Activated CD8-positive, alpha-beta T cell treated with anti-CD3 and anti-CD28 coated beads, Interleukin-2, amount 10 ng/mL, durations not matched to agents 7 days and 5 days (primary cell): ENCODE data around the gene KCTD8. TPM values are rescaled to one million over a fixed set of nuclear protein-coding genes. Genes with fewer than 3 reads are reported as not detected.

Experiments used
- ATAC-seq: fragments of 150-1000 bp; cut with Tn5 transposase; one replicate; pipeline ENCODE4 v1.10.0; 2021; ENCODE audit warnings: moderate library complexity
- CTCF ChIA-PET: fragments of 350-600 bp; sonication (Branson Sonifier 250); formaldehyde crosslinking; loops from one replicate; lab custom pipeline; 2021; ENCODE audit warnings: antibody characterized with exemption; lab: Charles Lee
- POLR2A ChIA-PET: fragments of 350-600 bp; sonication (Branson Sonifier 250); formaldehyde crosslinking; loops from one replicate; lab custom pipeline; 2021; ENCODE audit warnings: antibody characterized with exemption; lab: Charles Lee
- DNase-seq: peaks from one replicate; pipeline ENCODE4 v3.0.0-alpha.2; 2020
- H3K27ac Mint-ChIP-seq: one replicate; pipeline ENCODE4 v1.8.0; 2021; ENCODE audit warnings: mild to moderate bottlenecking, mixed read lengths
- H3K27me3 Mint-ChIP-seq: one replicate; pipeline ENCODE4 v1.8.0; 2021; ENCODE audit warnings: low read depth, mixed read lengths
- H3K36me3 Mint-ChIP-seq: one replicate; pipeline ENCODE4 v1.8.0; 2021; ENCODE audit warnings: low read depth, mixed read lengths
- H3K4me1 Mint-ChIP-seq: one replicate; pipeline ENCODE4 v1.8.0; 2021; ENCODE audit warnings: low read depth, mixed read lengths
- H3K4me3 Mint-ChIP-seq: one replicate; pipeline ENCODE4 v1.8.0; 2021; ENCODE audit warnings: mild to moderate bottlenecking, mixed read lengths
- H3K9me3 Mint-ChIP-seq: one replicate; pipeline ENCODE4 v1.8.0; 2022; ENCODE audit warnings: mixed read lengths; ENCODE audit not compliant: insufficient read depth
- total RNA-seq, 2 experiments: library from RNA; stranded (reverse); gene quantifications; one replicate each; pipeline ENCODE4 v1.2.3, GENCODE V29; 2021

KCTD8 gene
- total RNA-seq: not detected

GRCh38 chr4:44448521-44449461 lies at the start of gene KCTD8:
Gene KCTD8 (minus strand): TSS chr4:44448809.
- Mint-ChIP-seq H3K36me3 (peaks cover 3% of the 10 kb centered on the region), H3K4me3 (peak within 1 kb of the TSS; percentile 55), H3K27me3 (peaks cover 35% of the 10 kb centered on the region), H3K27ac (no peak within 1 kb of the TSS), H3K9me3 (no peaks in the 10 kb centered on the region), H3K4me1 (peaks cover 6% of the 10 kb centered on the region)
- CTCF ChIA-PET: interaction anchor here (0.6 to 1.8 kb wide), 8 partner anchors 13 to 230 kb away, joined by 3 to 7 read pairs (median 4); partner anchors contain the start of gene GUF1
- ATAC-seq (peak; percentile 96), DNase-seq (peak; percentile 77)
- POLR2A ChIA-PET: no interaction called here

- Mint-ChIP-seq H3K4me3 (no peak overlapping the region), H3K27me3 (no peaks in the 10 kb centered on the region), H3K4me1 (no peaks in the 10 kb centered on the region), H3K9me3 (no peaks in the 10 kb centered on the region), H3K27ac (no peak overlapping the region), H3K36me3 (no peaks in the 10 kb centered on the region)
- ChIA-PET CTCF (interaction anchor here (0.7 to 1.3 kb wide), 2 partner anchors 46 to 128 kb away, joined by 3 to 4 read pairs; no protein-coding TSS in a partner anchor), POLR2A (no interaction called here)
- ATAC-seq (no peak), DNase-seq (no peak)
These were observed 46.4 kb upstream of the KCTD8 start for GRCh38 chr4:44494810-44495701.

- no peaks in the 10 kb centered on the region for H3K36me3 Mint-ChIP-seq
- H3K4me1 Mint-ChIP-seq: no peaks in the 10 kb centered on the region
- H3K4me3 Mint-ChIP-seq: no peak overlapping the region
- ATAC-seq (no peak), DNase-seq (no peak)
- ChIA-PET CTCF (interaction anchor here (1.3 kb wide), 1 partner anchor 45 kb away, joined by 3 read pairs; no protein-coding TSS in a partner anchor), POLR2A (no interaction called here)
- no peaks in the 10 kb centered on the region for H3K9me3 Mint-ChIP-seq
- no peaks in the 10 kb centered on the region for H3K27me3 Mint-ChIP-seq
- no peak overlapping the region for H3K27ac Mint-ChIP-seq
These were observed 45.3 kb upstream of the KCTD8 start for GRCh38 chr4:44493924-44494323.

- ChIA-PET POLR2A (no interaction called here), CTCF (no interaction called here)
- Mint-ChIP-seq H3K27me3 (no peaks in the 10 kb centered on the region), H3K4me3 (no peak overlapping the region), H3K9me3 (no peaks in the 10 kb centered on the region), H3K36me3 (no peaks in the 10 kb centered on the region), H3K27ac (no peak overlapping the region), H3K4me1 (no peaks in the 10 kb centered on the region)
- DNase-seq (no peak), ATAC-seq (no peak)
These were observed 38.7 kb upstream of the KCTD8 start for GRCh38 chr4:44487341-44487740.

- DNase-seq (no peak), ATAC-seq (no peak)
- Mint-ChIP-seq H3K27ac (no peak overlapping the region), H3K9me3 (no peaks in the 10 kb centered on the region), H3K4me1 (no peaks in the 10 kb centered on the region), H3K4me3 (no peak overlapping the region), H3K36me3 (no peaks in the 10 kb centered on the region), H3K27me3 (no peaks in the 10 kb centered on the region)
- POLR2A ChIA-PET: no interaction called here
- CTCF ChIA-PET: no interaction called here
These were observed 31.1 kb upstream of the KCTD8 start for GRCh38 chr4:44479731-44480130.

- ChIA-PET CTCF (interaction anchor here (0.7 to 1.1 kb wide), 2 partner anchors 13 to 14 kb away, joined by 3 to 5 read pairs; partner anchors contain the start of gene KCTD8), POLR2A (no interaction called here)
- ATAC-seq (no peak), DNase-seq (no peak)
- Mint-ChIP-seq H3K4me1 (no peaks in the 10 kb centered on the region), H3K27ac (no peak overlapping the region), H3K4me3 (no peak overlapping the region), H3K36me3 (no peaks in the 10 kb centered on the region), H3K27me3 (no peaks in the 10 kb centered on the region), H3K9me3 (no peaks in the 10 kb centered on the region)
These were observed 13.7 kb upstream of the KCTD8 start for GRCh38 chr4:44462259-44462658.

- no peak overlapping the region for H3K27ac Mint-ChIP-seq
- H3K4me3 Mint-ChIP-seq: no peak overlapping the region
- H3K36me3 Mint-ChIP-seq: peaks cover 3% of the 10 kb centered on the region
- peaks cover 35% of the 10 kb centered on the region for H3K27me3 Mint-ChIP-seq
- H3K4me1 Mint-ChIP-seq: peaks cover 6% of the 10 kb centered on the region
- ATAC-seq: no peak
- ChIA-PET CTCF (interaction anchor here (0.8 to 1.8 kb wide), 5 partner anchors 15 to 231 kb away, joined by 3 to 7 read pairs (median 4); partner anchors contain the start of gene GUF1), POLR2A (no interaction called here)
- no peak for DNase-seq
- H3K9me3 Mint-ChIP-seq: no peaks in the 10 kb centered on the region
These were observed 775 bp downstream of the KCTD8 start for GRCh38 chr4:44447563-44448504.

GRCh38 chr4:44446801-44447562 lies 1.6 kb downstream of the KCTD8 start:
- ChIA-PET POLR2A (no interaction called here), CTCF (no interaction called here)
- peak overlapping the region; percentile 18 for H3K4me3 Mint-ChIP-seq
- peaks cover 6% of the 10 kb centered on the region for H3K4me1 Mint-ChIP-seq
- ATAC-seq (no peak), DNase-seq (no peak)
- no peaks in the 10 kb centered on the region for H3K9me3 Mint-ChIP-seq
- peaks cover 35% of the 10 kb centered on the region for H3K27me3 Mint-ChIP-seq
- H3K27ac Mint-ChIP-seq: no peak overlapping the region
- peaks cover 3% of the 10 kb centered on the region for H3K36me3 Mint-ChIP-seq

GRCh38 chr4:44446191-44446590 lies 2.4 kb downstream of the KCTD8 start:
- Mint-ChIP-seq H3K4me3 (no peak overlapping the region), H3K27ac (no peak overlapping the region), H3K27me3 (peaks cover 35% of the 10 kb centered on the region), H3K36me3 (peaks cover 3% of the 10 kb centered on the region), H3K9me3 (no peaks in the 10 kb centered on the region), H3K4me1 (peaks cover 6% of the 10 kb centered on the region)
- ATAC-seq (no peak), DNase-seq (no peak)
- ChIA-PET POLR2A (no interaction called here), CTCF (no interaction called here)

- Mint-ChIP-seq H3K4me1 (no peaks in the 10 kb centered on the region), H3K36me3 (no peaks in the 10 kb centered on the region), H3K27me3 (no peaks in the 10 kb centered on the region), H3K4me3 (no peak overlapping the region), H3K27ac (no peak overlapping the region), H3K9me3 (no peaks in the 10 kb centered on the region)
- ChIA-PET CTCF (no interaction called here), POLR2A (no interaction called here)
- ATAC-seq: no peak
- no peak for DNase-seq
These were observed 9.9 kb downstream of the KCTD8 start for GRCh38 chr4:44438687-44439086.
